Measurements from ENCODE around the gene ANXA3.

- no peak for TF ChIP-seq CTCF (IDR thresholded peaks at IDR 0.05)
- TF ChIP-seq POLR2AphosphoS5 (IDR thresholded peaks at IDR 0.05), result no peak
- TF ChIP-seq POLR2A (IDR thresholded peaks at IDR 0.05), result no peak
Measured at GRCh38 chr4:78627966-78628678, 76.6 kb downstream of the ANXA3 start.
